Panc1 (cell line): ENCODE data around the gene DOCK11. TPM values are rescaled to one million over a fixed set of nuclear protein-coding genes. Genes with fewer than 3 reads are reported as not detected.

Experiments
- ATAC-seq: fragments of 200-7000 bp; cut with Tn5 transposase; 2 replicates; pipeline ENCODE4 v1.9.1; 2020; ENCODE audit warnings: mild to moderate bottlenecking, moderate library complexity
- BruUV-seq: library from RNA; stranded (reverse); fragments of 400-500 nt; replicated peaks from 2 replicates; lab custom pipeline; 2021; lab: Mats Ljungman, UMichigan
- CTCF ChIA-PET: fragments of 300-600 bp; sonication (Branson Sonifier 250); formaldehyde crosslinking; loops from one replicate; lab custom pipeline; 2022; ENCODE audit warnings: antibody characterized with exemption; lab: Charles Lee
- POLR2A ChIA-PET: fragments of 300-600 bp; sonication (Branson Sonifier 250); formaldehyde crosslinking; loops from one replicate; lab custom pipeline; 2022; ENCODE audit warnings: antibody characterized with exemption; lab: Charles Lee
- DNase-seq: peaks from one replicate; pipeline ENCODE4 v3.0.0-alpha.2; 2010; ENCODE audit warnings: low read depth, low spot score
- H3K27ac ChIP-seq: 2 replicates; pipeline ENCODE4 v1.5.1; 2011; ENCODE audit warnings: mild to moderate bottlenecking, low read length, inconsistent platforms
- H3K27me3 ChIP-seq: fragments of 200-500 bp; sonication (Bioruptor generic); 2 replicates; pipeline ENCODE4 v1.6.0; 2014; ENCODE audit warnings: low read length, inconsistent platforms; ENCODE audit not compliant: control insufficient read depth, insufficient read depth
- H3K36me3 ChIP-seq: fragments of 200-500 bp; sonication (Bioruptor generic); 2 replicates; pipeline ENCODE4 v1.5.1; 2014; ENCODE audit warnings: inconsistent platforms, mild to moderate bottlenecking, low read length, moderate library complexity; ENCODE audit not compliant: control insufficient read depth, insufficient read depth
- H3K4me1 ChIP-seq: 2 replicates; pipeline ENCODE4 v1.5.1; 2011; ENCODE audit warnings: inconsistent platforms, mild to moderate bottlenecking, low read length, moderate library complexity; ENCODE audit not compliant: control insufficient read depth, insufficient read depth
- H3K4me3 ChIP-seq, 2 experiments: 2 replicates each; pipeline ENCODE4 v1.5.1; 2011 to 2012; ENCODE audit warnings: low read depth in 2 of 2, low read length in 2 of 2, mild to moderate bottlenecking in 2 of 2, inconsistent platforms in 1 of 2, moderate library complexity in 1 of 2
- H3K9me3 ChIP-seq: fragments of 200-500 bp; sonication (Bioruptor generic); 2 replicates; pipeline ENCODE4 v1.5.1; 2014; ENCODE audit warnings: low read depth, mild to moderate bottlenecking, inconsistent platforms, low read length, moderate library complexity; ENCODE audit not compliant: control insufficient read depth, insufficient read depth
- POLR2AphosphoS5 ChIP-seq: IDR thresholded peaks from 2 replicates; pipeline ENCODE4 v1.6.1; 2012; ENCODE audit warnings: mild to moderate bottlenecking, low read depth, low read length, moderate library complexity
- SIN3A ChIP-seq: IDR thresholded peaks from 2 replicates; pipeline ENCODE4 v1.6.1; 2012; ENCODE audit warnings: low read depth, mild to moderate bottlenecking, low read length, moderate library complexity, borderline replicate concordance; ENCODE audit not compliant: insufficient read depth
- TCF7L2 ChIP-seq: IDR thresholded peaks from 2 replicates; pipeline ENCODE4 v1.6.1; 2011; ENCODE audit warnings: mild to moderate bottlenecking, low read depth, low read length, inconsistent platforms
- in situ Hi-C: cut with HindIII; loops from 2 replicates; pipeline ENCODE4 v1.10.0; 2016; ENCODE audit warnings: low sequenced_read_pairs, low pct_unique_long_range_greater_than_20kb
- intact Hi-C: fragments of 100-400 bp; cut with micrococcal nuclease; formaldehyde crosslinking; loops from one replicate; pipeline ENCODE4 v1.10.0; 2022; ENCODE audit not compliant: unreplicated experiment
- total RNA-seq: library from RNA; stranded (reverse); gene quantifications from one replicate; pipeline ENCODE4 v1.2.1, GENCODE V29; 2021; ENCODE audit not compliant: unreplicated experiment
- TF ChIP-seq, protein P1 (sequence below): fragments of 450-650 bp; IDR thresholded peaks from 2 replicates; pipeline ENCODE4 v1.5.1; 2017; ENCODE audit warnings: mild to moderate bottlenecking
- TF ChIP-seq, protein P2 (sequence below), 2 experiments: IDR thresholded peaks; 2 replicates each; pipeline ENCODE4 v1.6.1; 2011 to 2012; ENCODE audit warnings: low read depth in 2 of 2, control low read depth in 1 of 2, low read length in 1 of 2, mild to moderate bottlenecking in 1 of 2, moderate library complexity in 1 of 2; ENCODE audit not compliant: insufficient read depth in 1 of 2

Gene DOCK11
- total RNA-seq, 1 experiment from 2014 or later, result 2.0 TPM

DNA sequence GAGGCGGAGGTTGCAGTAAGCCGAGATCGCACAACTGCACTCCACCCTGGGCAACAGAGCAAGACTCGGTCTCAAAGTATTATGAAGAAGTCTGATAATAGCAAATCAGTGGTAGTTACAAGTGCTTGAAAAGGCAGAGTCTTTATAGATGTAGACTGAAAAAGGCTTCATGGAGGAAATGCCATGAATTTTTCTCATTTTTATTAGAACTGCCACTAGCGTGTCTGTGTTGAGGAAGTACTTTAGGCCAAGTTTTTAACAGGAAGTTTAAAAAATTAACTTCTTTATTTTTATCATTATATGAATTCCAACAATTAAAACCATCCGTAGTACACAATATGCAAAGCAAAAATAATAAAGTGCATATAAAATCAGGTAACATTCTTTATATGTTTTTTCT, 199.0 kb downstream of the DOCK11 start:
- POLR2A ChIA-PET, result no interaction called here
- Histone ChIP-seq H3K27me3 (no peaks in the 10 kb centered on the region), H3K36me3 (no peaks in the 10 kb centered on the region), H3K9me3 (no peaks in the 10 kb centered on the region), H3K27ac (no peak overlapping the region), H3K4me1 (0 out of 2 replicates have a peak, but pooled peaks cover 3% of the 10 kb centered on the region), H3K4me3 (no peak overlapping the region)
- intact Hi-C loops (no loop called here), in situ Hi-C loops (no loop called here)
- ATAC-seq (no peak), DNase-seq (no peak)
- no peak for TF ChIP-seq POLR2AphosphoS5
- TF ChIP-seq, protein P1, sequence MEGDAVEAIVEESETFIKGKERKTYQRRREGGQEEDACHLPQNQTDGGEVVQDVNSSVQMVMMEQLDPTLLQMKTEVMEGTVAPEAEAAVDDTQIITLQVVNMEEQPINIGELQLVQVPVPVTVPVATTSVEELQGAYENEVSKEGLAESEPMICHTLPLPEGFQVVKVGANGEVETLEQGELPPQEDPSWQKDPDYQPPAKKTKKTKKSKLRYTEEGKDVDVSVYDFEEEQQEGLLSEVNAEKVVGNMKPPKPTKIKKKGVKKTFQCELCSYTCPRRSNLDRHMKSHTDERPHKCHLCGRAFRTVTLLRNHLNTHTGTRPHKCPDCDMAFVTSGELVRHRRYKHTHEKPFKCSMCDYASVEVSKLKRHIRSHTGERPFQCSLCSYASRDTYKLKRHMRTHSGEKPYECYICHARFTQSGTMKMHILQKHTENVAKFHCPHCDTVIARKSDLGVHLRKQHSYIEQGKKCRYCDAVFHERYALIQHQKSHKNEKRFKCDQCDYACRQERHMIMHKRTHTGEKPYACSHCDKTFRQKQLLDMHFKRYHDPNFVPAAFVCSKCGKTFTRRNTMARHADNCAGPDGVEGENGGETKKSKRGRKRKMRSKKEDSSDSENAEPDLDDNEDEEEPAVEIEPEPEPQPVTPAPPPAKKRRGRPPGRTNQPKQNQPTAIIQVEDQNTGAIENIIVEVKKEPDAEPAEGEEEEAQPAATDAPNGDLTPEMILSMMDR, result no peak
- TF ChIP-seq, protein P2, sequence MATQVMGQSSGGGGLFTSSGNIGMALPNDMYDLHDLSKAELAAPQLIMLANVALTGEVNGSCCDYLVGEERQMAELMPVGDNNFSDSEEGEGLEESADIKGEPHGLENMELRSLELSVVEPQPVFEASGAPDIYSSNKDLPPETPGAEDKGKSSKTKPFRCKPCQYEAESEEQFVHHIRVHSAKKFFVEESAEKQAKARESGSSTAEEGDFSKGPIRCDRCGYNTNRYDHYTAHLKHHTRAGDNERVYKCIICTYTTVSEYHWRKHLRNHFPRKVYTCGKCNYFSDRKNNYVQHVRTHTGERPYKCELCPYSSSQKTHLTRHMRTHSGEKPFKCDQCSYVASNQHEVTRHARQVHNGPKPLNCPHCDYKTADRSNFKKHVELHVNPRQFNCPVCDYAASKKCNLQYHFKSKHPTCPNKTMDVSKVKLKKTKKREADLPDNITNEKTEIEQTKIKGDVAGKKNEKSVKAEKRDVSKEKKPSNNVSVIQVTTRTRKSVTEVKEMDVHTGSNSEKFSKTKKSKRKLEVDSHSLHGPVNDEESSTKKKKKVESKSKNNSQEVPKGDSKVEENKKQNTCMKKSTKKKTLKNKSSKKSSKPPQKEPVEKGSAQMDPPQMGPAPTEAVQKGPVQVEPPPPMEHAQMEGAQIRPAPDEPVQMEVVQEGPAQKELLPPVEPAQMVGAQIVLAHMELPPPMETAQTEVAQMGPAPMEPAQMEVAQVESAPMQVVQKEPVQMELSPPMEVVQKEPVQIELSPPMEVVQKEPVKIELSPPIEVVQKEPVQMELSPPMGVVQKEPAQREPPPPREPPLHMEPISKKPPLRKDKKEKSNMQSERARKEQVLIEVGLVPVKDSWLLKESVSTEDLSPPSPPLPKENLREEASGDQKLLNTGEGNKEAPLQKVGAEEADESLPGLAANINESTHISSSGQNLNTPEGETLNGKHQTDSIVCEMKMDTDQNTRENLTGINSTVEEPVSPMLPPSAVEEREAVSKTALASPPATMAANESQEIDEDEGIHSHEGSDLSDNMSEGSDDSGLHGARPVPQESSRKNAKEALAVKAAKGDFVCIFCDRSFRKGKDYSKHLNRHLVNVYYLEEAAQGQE (IDR thresholded peaks at IDR 0.05; ENCODE audit: insufficient read depth in 1 of 2, low read depth in 2 of 2, low read length in 1 of 2), result no peak
- no peak for TF ChIP-seq SIN3A
- no peak for TF ChIP-seq TCF7L2
- no TSS peak for BruUV-seq
- CTCF ChIA-PET, result no interaction called here

DNA sequence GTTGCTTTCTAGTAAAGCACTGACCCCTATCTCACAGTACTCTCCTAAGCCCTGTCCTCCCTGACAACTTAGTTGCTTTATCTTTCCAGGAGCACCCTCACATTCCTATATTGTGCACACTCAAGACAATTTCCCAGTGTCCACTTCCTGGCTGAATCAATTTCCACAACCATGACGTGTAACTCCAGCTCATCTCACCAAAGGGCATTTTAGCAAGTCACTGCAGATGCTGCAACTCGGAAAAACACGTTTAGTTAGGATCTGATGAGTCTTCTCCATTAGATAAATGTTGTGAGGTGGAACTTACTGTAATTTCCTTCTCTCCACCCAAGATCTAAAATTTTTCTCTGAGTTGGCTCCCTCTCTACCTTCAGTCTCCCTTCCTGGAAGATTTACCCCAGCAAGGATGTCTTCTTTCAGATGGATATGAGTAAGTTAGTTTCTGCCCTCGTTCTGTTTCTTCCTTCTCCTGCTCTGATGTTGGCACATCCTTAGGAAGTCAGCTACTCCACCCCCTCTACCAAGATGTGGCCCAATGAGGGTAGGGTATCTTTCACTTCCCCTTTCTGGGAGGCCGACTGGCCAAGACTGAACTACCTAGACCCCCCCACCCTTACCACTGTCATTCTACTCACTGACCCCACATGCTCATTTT, 203.0 kb downstream of the DOCK11 start:
- in situ Hi-C loops, result no loop called here
- CTCF ChIA-PET, result no interaction called here
- no peak for TF ChIP-seq POLR2AphosphoS5
- TF ChIP-seq, protein P2 (IDR thresholded peaks at IDR 0.05; ENCODE audit: insufficient read depth in 1 of 2, low read depth in 2 of 2, low read length in 1 of 2), result no peak
- TF ChIP-seq TCF7L2, result no peak
- TF ChIP-seq, protein P1, result no peak
- no peak for TF ChIP-seq SIN3A
- Histone ChIP-seq H3K9me3 (no peaks in the 10 kb centered on the region), H3K27me3 (no peaks in the 10 kb centered on the region), H3K36me3 (no peaks in the 10 kb centered on the region), H3K4me1 (0 out of 2 replicates have a peak, but pooled peaks cover 3% of the 10 kb centered on the region), H3K27ac (no peak overlapping the region), H3K4me3 (no peak overlapping the region)
- DNase-seq (no peak), ATAC-seq (no peak)
- intact Hi-C loops, result no loop called here
- BruUV-seq, result no TSS peak
- POLR2A ChIA-PET, result no interaction called here
